Liver (tissue), 9 donors: ENCODE data around the gene SNIP1. TPM values are rescaled to one million over a fixed set of nuclear protein-coding genes. Genes with fewer than 3 reads are reported as not detected.

ENCODE experiments used
- DNase-seq: peaks from one replicate; pipeline ENCODE4 v3.0.0-alpha.2; 2017; ENCODE audit warnings: low spot score
- H3K27ac ChIP-seq, 2 donors: one replicate each; pipeline ENCODE4 v1.7.0; 2013; ENCODE audit warnings: inconsistent platforms in 2 of 2, low read length in 2 of 2, control low read depth in 1 of 2, low read depth in 1 of 2, mild to moderate bottlenecking in 1 of 2
- H3K27me3 ChIP-seq, 4 donors: one replicate each; pipeline versions ENCODE4 v1.6.1 to v1.7.0; 2013; ENCODE audit warnings: low read length in 3 of 4, inconsistent platforms in 1 of 4, mild to moderate bottlenecking in 1 of 4, moderate library complexity in 1 of 4; ENCODE audit not compliant: control insufficient read depth in 4 of 4, insufficient read depth in 4 of 4
- H3K36me3 ChIP-seq, 4 donors: one replicate each; pipeline versions ENCODE4 v1.6.1 to v1.7.0; 2013; ENCODE audit warnings: low read length in 3 of 4, mild to moderate bottlenecking in 3 of 4, low read depth in 1 of 4, moderate library complexity in 1 of 4; ENCODE audit not compliant: control insufficient read depth in 4 of 4, insufficient read depth in 3 of 4
- H3K4me1 ChIP-seq, 4 donors: one replicate each; pipeline versions ENCODE4 v1.6.1 to v1.7.0; 2013; ENCODE audit warnings: low read length in 3 of 4, mild to moderate bottlenecking in 3 of 4, moderate library complexity in 1 of 4; ENCODE audit not compliant: control insufficient read depth in 4 of 4, insufficient read depth in 4 of 4
- H3K4me3 ChIP-seq, 3 donors: one replicate each; pipeline versions ENCODE4 v1.6.1 to v1.7.0; 2013; ENCODE audit warnings: low read length in 3 of 3, control low read depth in 1 of 3, low read depth in 1 of 3, mild to moderate bottlenecking in 1 of 3
- H3K9ac ChIP-seq, 2 donors: one replicate each; pipeline ENCODE4 v1.7.0; 2013; ENCODE audit warnings: low read length in 2 of 2, mild to moderate bottlenecking in 2 of 2, moderate library complexity in 2 of 2, control low read depth in 1 of 2, low read depth in 1 of 2
- H3K9me3 ChIP-seq, 4 donors: one replicate each; pipeline versions ENCODE4 v1.6.1 to v1.7.0; 2013; ENCODE audit warnings: low read length in 3 of 4; ENCODE audit not compliant: control insufficient read depth in 4 of 4
- EGR1 ChIP-seq, 2 donors: IDR thresholded peaks; 2 replicates each; pipeline ENCODE4 v1.6.1; 2016 to 2018; ENCODE audit warnings: antibody characterized with exemption in 2 of 2, low read depth in 2 of 2
- FOXA2 ChIP-seq: IDR thresholded peaks from 2 replicates; pipeline ENCODE4 v1.6.1; 2016; ENCODE audit warnings: antibody characterized with exemption
- GABPA ChIP-seq, 2 donors: IDR thresholded peaks in 1 of 2; conservative IDR thresholded peaks in 1 of 2; 2 replicates each; pipeline ENCODE4 v1.6.1; 2016; ENCODE audit warnings: antibody characterized with exemption in 2 of 2, mild to moderate bottlenecking in 1 of 2, moderate library complexity in 1 of 2
- HNF4A ChIP-seq, 2 donors: conservative IDR thresholded peaks; 2 replicates each; pipeline ENCODE4 v1.6.1; 2016; ENCODE audit warnings: antibody characterized with exemption in 2 of 2, mild to moderate bottlenecking in 2 of 2
- HNF4G ChIP-seq: IDR thresholded peaks from 2 replicates; pipeline ENCODE4 v1.6.1; 2016; ENCODE audit warnings: antibody characterized with exemption
- JUND ChIP-seq, 2 donors: IDR thresholded peaks; 2 replicates each; pipeline ENCODE4 v1.6.1; 2016; ENCODE audit warnings: antibody characterized with exemption in 2 of 2
- NR2F2 ChIP-seq: IDR thresholded peaks from 2 replicates; pipeline ENCODE4 v1.6.1; 2016; ENCODE audit warnings: antibody characterized with exemption
- RAD21 ChIP-seq, 2 donors: IDR thresholded peaks; 2 replicates each; pipeline ENCODE4 v1.6.1; 2016; ENCODE audit warnings: antibody characterized with exemption in 2 of 2, mild to moderate bottlenecking in 2 of 2
- RXRA ChIP-seq, 2 donors: IDR thresholded peaks; 2 replicates each; pipeline ENCODE4 v1.6.1; 2017 to 2018; ENCODE audit warnings: antibody characterized with exemption in 2 of 2, mild to moderate bottlenecking in 1 of 2
- TAF1 ChIP-seq: conservative IDR thresholded peaks from 2 replicates; pipeline ENCODE4 v1.6.1; 2016; ENCODE audit warnings: antibody characterized with exemption, mild to moderate bottlenecking
- YY1 ChIP-seq: IDR thresholded peaks from 2 replicates; pipeline ENCODE4 v1.6.1; 2016; ENCODE audit warnings: antibody characterized with exemption, mild to moderate bottlenecking
- WGBS: extraction: QIAGEN DNeasy Blood & Tissue Kit; methylation state at CpG from one replicate; pipeline ENCODE4 v1.1.7; 2013; 5-methylcytosine and 5-hydroxymethylcytosine counted together
- polyA plus RNA-seq, 2 donors: library from polyadenylated mRNA; stranded (reverse) in 1 of 2; unstranded in 1 of 2; fragments of 200-250 nt in 1 of 2; fragments of >200 nt in 1 of 2; fragmentation: Nextera tagmentation in 1 of 2; extraction: Ambion mirVana in 1 of 2; gene quantifications; one replicate each; pipeline versions ENCODE4 v1.2.1 to v1.2.3, GENCODE V29; 2013 to 2015
- total RNA-seq, 2 donors: library from RNA; depleted of rRNA; stranded (reverse); fragments of >200 nt; gene quantifications; one replicate each; pipeline ENCODE4 v1.2.3, GENCODE V29; 2014
- TF ChIP-seq, protein P1 (sequence below): IDR thresholded peaks from 2 replicates; pipeline ENCODE4 v1.6.1; 2016; ENCODE audit warnings: antibody characterized with exemption
- TF ChIP-seq, protein P2 (sequence below): IDR thresholded peaks from 2 replicates; pipeline ENCODE4 v1.6.1; 2016; ENCODE audit warnings: antibody characterized with exemption
- TF ChIP-seq, protein P3 (sequence below): fragments of 150-350 bp; IDR thresholded peaks from 2 replicates; pipeline ENCODE4 v1.5.1; 2017; ENCODE audit warnings: improper control_type of control experiment, low read depth, low read length; ENCODE audit not compliant: missing input control
- TF ChIP-seq, protein P4 (sequence below): IDR thresholded peaks from 2 replicates; pipeline ENCODE4 v1.6.1; 2016; ENCODE audit warnings: antibody characterized with exemption, mild to moderate bottlenecking
- donor health status: healthy.
- donor health status: healthy.
- donor health status: healthy.
- donor health status: healthy.
- donor health status: healthy.

SNIP1 gene
- total and polyA plus RNA-seq, 4 donors, result 1.8 to 9.7 (median 5.3) TPM

DNA sequence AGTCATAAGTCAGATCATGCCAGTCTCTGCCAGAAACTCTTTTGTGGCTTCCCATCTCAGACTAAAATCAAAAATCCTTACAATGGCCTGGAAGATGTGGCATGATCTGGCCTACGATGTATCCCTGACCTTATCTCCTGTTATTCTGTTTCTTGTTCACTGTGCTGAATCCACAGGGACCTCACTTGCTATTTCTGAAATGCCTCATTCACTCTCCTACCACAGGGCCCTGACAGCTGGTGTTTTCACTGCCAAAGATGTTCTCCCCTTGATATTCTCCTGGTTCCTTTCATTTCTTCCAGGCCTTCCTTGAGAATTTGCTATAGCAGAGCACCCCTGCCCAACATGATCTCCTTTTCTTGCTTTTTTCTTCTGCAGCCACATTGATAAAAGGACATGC is 4.3 kb upstream of the SNIP1 start:
- TF ChIP-seq HNF4A (conservative IDR thresholded peaks at IDR 0.05) (no peak), RXRA (IDR thresholded peaks at IDR 0.05) (no peak), EGR1 (IDR thresholded peaks at IDR 0.05; ENCODE audit: low read depth in 2 of 2) (no peak), JUND (IDR thresholded peaks at IDR 0.05) (no peak), FOXA2 (no peak), NR2F2 (no peak), HNF4G (no peak), RAD21 (IDR thresholded peaks at IDR 0.05) (no peak)
- TF ChIP-seq, protein P1, sequence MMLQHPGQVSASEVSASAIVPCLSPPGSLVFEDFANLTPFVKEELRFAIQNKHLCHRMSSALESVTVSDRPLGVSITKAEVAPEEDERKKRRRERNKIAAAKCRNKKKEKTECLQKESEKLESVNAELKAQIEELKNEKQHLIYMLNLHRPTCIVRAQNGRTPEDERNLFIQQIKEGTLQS, result no peak
- TF ChIP-seq, protein P2, sequence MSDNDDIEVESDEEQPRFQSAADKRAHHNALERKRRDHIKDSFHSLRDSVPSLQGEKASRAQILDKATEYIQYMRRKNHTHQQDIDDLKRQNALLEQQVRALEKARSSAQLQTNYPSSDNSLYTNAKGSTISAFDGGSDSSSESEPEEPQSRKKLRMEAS, result no peak
- TF ChIP-seq, protein P3, sequence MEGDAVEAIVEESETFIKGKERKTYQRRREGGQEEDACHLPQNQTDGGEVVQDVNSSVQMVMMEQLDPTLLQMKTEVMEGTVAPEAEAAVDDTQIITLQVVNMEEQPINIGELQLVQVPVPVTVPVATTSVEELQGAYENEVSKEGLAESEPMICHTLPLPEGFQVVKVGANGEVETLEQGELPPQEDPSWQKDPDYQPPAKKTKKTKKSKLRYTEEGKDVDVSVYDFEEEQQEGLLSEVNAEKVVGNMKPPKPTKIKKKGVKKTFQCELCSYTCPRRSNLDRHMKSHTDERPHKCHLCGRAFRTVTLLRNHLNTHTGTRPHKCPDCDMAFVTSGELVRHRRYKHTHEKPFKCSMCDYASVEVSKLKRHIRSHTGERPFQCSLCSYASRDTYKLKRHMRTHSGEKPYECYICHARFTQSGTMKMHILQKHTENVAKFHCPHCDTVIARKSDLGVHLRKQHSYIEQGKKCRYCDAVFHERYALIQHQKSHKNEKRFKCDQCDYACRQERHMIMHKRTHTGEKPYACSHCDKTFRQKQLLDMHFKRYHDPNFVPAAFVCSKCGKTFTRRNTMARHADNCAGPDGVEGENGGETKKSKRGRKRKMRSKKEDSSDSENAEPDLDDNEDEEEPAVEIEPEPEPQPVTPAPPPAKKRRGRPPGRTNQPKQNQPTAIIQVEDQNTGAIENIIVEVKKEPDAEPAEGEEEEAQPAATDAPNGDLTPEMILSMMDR, result no peak
- TF ChIP-seq, protein P4, sequence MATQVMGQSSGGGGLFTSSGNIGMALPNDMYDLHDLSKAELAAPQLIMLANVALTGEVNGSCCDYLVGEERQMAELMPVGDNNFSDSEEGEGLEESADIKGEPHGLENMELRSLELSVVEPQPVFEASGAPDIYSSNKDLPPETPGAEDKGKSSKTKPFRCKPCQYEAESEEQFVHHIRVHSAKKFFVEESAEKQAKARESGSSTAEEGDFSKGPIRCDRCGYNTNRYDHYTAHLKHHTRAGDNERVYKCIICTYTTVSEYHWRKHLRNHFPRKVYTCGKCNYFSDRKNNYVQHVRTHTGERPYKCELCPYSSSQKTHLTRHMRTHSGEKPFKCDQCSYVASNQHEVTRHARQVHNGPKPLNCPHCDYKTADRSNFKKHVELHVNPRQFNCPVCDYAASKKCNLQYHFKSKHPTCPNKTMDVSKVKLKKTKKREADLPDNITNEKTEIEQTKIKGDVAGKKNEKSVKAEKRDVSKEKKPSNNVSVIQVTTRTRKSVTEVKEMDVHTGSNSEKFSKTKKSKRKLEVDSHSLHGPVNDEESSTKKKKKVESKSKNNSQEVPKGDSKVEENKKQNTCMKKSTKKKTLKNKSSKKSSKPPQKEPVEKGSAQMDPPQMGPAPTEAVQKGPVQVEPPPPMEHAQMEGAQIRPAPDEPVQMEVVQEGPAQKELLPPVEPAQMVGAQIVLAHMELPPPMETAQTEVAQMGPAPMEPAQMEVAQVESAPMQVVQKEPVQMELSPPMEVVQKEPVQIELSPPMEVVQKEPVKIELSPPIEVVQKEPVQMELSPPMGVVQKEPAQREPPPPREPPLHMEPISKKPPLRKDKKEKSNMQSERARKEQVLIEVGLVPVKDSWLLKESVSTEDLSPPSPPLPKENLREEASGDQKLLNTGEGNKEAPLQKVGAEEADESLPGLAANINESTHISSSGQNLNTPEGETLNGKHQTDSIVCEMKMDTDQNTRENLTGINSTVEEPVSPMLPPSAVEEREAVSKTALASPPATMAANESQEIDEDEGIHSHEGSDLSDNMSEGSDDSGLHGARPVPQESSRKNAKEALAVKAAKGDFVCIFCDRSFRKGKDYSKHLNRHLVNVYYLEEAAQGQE, result no peak
- H3K27me3 ChIP-seq, result no peaks in the 10 kb centered on the region
- no peak overlapping the region for H3K27ac ChIP-seq
- H3K4me1 ChIP-seq, result peaks cover 0 to 18% (median 10%) of the 10 kb centered on the region in 4 donors
- no peaks in the 10 kb centered on the region for H3K9me3 ChIP-seq
- 90% methylated on average over 1 of the region's 1 CpG for WGBS
- no peak overlapping the region for H3K4me3 ChIP-seq
- H3K9ac ChIP-seq, result no peak overlapping the region
- peaks cover 0 to 5% (median under 1%) of the 10 kb centered on the region in 4 donors for H3K36me3 ChIP-seq
- no peak for DNase-seq

DNA sequence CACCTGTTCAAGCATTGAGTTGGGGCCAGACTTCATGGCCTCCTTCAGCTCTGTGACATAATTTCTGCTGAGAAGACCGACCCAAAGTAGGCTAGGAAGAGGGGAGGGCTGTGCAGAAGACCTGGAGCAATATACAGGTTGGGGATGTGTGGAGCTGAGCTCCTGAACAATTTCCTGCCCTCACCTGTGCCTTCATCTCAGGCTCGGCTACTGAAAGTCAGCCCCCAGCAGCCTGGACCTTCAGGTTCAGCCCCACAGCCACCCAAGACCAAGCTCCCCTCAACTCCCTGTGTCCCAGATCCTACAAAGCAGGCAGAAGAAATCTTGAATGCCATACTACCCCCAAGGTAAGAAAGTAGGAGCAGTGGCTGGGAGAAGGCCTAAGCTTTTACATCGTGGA is 3.3 kb upstream of the SNIP1 start:
- H3K27me3 ChIP-seq, result no peaks in the 10 kb centered on the region
- DNase-seq, result no peak
- WGBS, result 83% methylated on average over 3 of the region's 3 CpGs
- H3K9ac ChIP-seq, result no peak overlapping the region
- peaks cover 1 to 27% (median 16%) of the 10 kb centered on the region in 4 donors for H3K4me1 ChIP-seq
- H3K36me3 ChIP-seq, result peaks cover 0 to 5% (median 2%) of the 10 kb centered on the region in 4 donors
- no peak overlapping the region for H3K27ac ChIP-seq
- no peaks in the 10 kb centered on the region for H3K9me3 ChIP-seq
- H3K4me3 ChIP-seq, result peak overlapping the region in 2 of 3 donors; percentile 30 to 65
- TF ChIP-seq GABPA (IDR thresholded peaks at IDR 0.05 in 1 of 2, conservative IDR thresholded peaks at IDR 0.05 in 1 of 2), result no peak
- TF ChIP-seq JUND (IDR thresholded peaks at IDR 0.05), result no peak
- no peak for TF ChIP-seq YY1
- TF ChIP-seq TAF1, result no peak
- TF ChIP-seq, protein P2, result no peak
